ENCODE measurements around the gene PRDM5. TPM values are rescaled to one million over a fixed set of nuclear protein-coding genes. Genes with fewer than 3 reads are reported as not detected.

The PRDM5 gene
- total RNA-seq, 4 donors from 2014 or later: 1.2 to 6.9 (median 4.4) TPM

GRCh38 chr4:120765260-120765680 is 157.3 kb downstream of the PRDM5 start:
- intact Hi-C loops (cut with DNase I; ENCODE audit: low total_unique reads): no loop called here
- H3K4me3 ChIP-seq (ENCODE audit: low read depth, poor library complexity, severe bottlenecking): no peak overlapping the region
- DNase-seq (ENCODE audit: low spot score in 2 of 2): no peak
- WGBS, 2 donors: 84 to 86% methylated on average over 4 of the region's 4 CpGs
- no peak for TF ChIP-seq CTCF (IDR thresholded peaks at IDR 0.05)
- no peak for TF ChIP-seq POLR2A (IDR thresholded peaks at IDR 0.05)

GRCh38 chr4:120763650-120764049 is 158.9 kb downstream of the PRDM5 start:
- no peak for DNase-seq (ENCODE audit: low spot score in 2 of 2)

GRCh38 chr4:120761070-120761469 is 161.5 kb downstream of the PRDM5 start:
- 54 to 75% methylated on average over 2 of the region's 2 CpGs for WGBS, 2 donors
- DNase-seq (ENCODE audit: low spot score in 2 of 2): no peak
- intact Hi-C loops (cut with DNase I; ENCODE audit: low total_unique reads): no loop called here
- no peak overlapping the region for H3K4me3 ChIP-seq (ENCODE audit: low read depth, poor library complexity, severe bottlenecking)
- TF ChIP-seq CTCF (IDR thresholded peaks at IDR 0.05): no peak
- no peak for TF ChIP-seq POLR2A (IDR thresholded peaks at IDR 0.05)

More at GRCh38 chr4:120763650-120764049, 158.9 kb downstream of the PRDM5 start:
- no peak overlapping the region for H3K4me3 ChIP-seq (ENCODE audit: low read depth, poor library complexity, severe bottlenecking)
- intact Hi-C loops (cut with DNase I; ENCODE audit: low total_unique reads): no loop called here
- 62 to 72% methylated on average over 3 of the region's 3 CpGs for WGBS, 2 donors
- TF ChIP-seq CTCF (IDR thresholded peaks at IDR 0.05) (no peak), POLR2A (IDR thresholded peaks at IDR 0.05) (no peak)

GRCh38 chr4:120760047-120760446 is 162.5 kb downstream of the PRDM5 start:
- 89 to 91% methylated on average over 2 of the region's 2 CpGs for WGBS, 2 donors
- intact Hi-C loops (cut with DNase I; ENCODE audit: low total_unique reads): no loop called here
- TF ChIP-seq CTCF (IDR thresholded peaks at IDR 0.05) (no peak), POLR2A (IDR thresholded peaks at IDR 0.05) (no peak)
- DNase-seq (ENCODE audit: low spot score in 2 of 2): no peak
- no peak overlapping the region for H3K4me3 ChIP-seq (ENCODE audit: low read depth, poor library complexity, severe bottlenecking)

GRCh38 chr4:120755864-120756263 is 166.7 kb downstream of the PRDM5 start:
- TF ChIP-seq POLR2A (IDR thresholded peaks at IDR 0.05) (no peak), CTCF (IDR thresholded peaks at IDR 0.05) (no peak)
- DNase-seq (ENCODE audit: low spot score in 2 of 2): no peak
- 78 to 81% methylated on average over 1 of the region's 1 CpG for WGBS, 2 donors
- intact Hi-C loops (cut with DNase I; ENCODE audit: low total_unique reads): no loop called here
- no peak overlapping the region for H3K4me3 ChIP-seq (ENCODE audit: low read depth, poor library complexity, severe bottlenecking)

GRCh38 chr4:120754590-120754989 is 167.9 kb downstream of the PRDM5 start:
- no peak overlapping the region for H3K4me3 ChIP-seq (ENCODE audit: low read depth, poor library complexity, severe bottlenecking)
- WGBS, 2 donors: 87% methylated on average over 4 of the region's 4 CpGs
- TF ChIP-seq POLR2A (IDR thresholded peaks at IDR 0.05): no peak
- intact Hi-C loops (cut with DNase I; ENCODE audit: low total_unique reads): no loop called here
- DNase-seq (ENCODE audit: low spot score in 2 of 2): no peak
